Liver (tissue), 3 donors: Measurements from ENCODE around the gene DMRTC2.

Source experiments
- ATF3 ChIP-seq: IDR thresholded peaks from 2 replicates; pipeline ENCODE4 v1.6.1; 2016; ENCODE audit warnings: antibody characterized with exemption
- CTCF ChIP-seq: fragments of 150-350 bp; IDR thresholded peaks from 2 replicates; pipeline ENCODE4 v1.5.1; 2017; ENCODE audit warnings: improper control_type of control experiment, low read depth, low read length; ENCODE audit not compliant: missing input control
- EGR1 ChIP-seq, 2 donors: IDR thresholded peaks; 2 replicates each; pipeline ENCODE4 v1.6.1; 2016 to 2018; ENCODE audit warnings: antibody characterized with exemption in 2 of 2, low read depth in 2 of 2
- GABPA ChIP-seq, 2 donors: IDR thresholded peaks in 1 of 2; conservative IDR thresholded peaks in 1 of 2; 2 replicates each; pipeline ENCODE4 v1.6.1; 2016; ENCODE audit warnings: antibody characterized with exemption in 2 of 2, mild to moderate bottlenecking in 1 of 2, moderate library complexity in 1 of 2
- HNF4G ChIP-seq: IDR thresholded peaks from 2 replicates; pipeline ENCODE4 v1.6.1; 2016; ENCODE audit warnings: antibody characterized with exemption
- JUND ChIP-seq, 2 donors: IDR thresholded peaks; 2 replicates each; pipeline ENCODE4 v1.6.1; 2016; ENCODE audit warnings: antibody characterized with exemption in 2 of 2
- MAX ChIP-seq: IDR thresholded peaks from 2 replicates; pipeline ENCODE4 v1.6.1; 2016; ENCODE audit warnings: antibody characterized with exemption
- RAD21 ChIP-seq, 2 donors: IDR thresholded peaks; 2 replicates each; pipeline ENCODE4 v1.6.1; 2016; ENCODE audit warnings: antibody characterized with exemption in 2 of 2, mild to moderate bottlenecking in 2 of 2
- REST ChIP-seq: IDR thresholded peaks from 2 replicates; pipeline ENCODE4 v1.6.1; 2016; ENCODE audit warnings: antibody characterized with exemption, mild to moderate bottlenecking
- RXRA ChIP-seq, 2 donors: IDR thresholded peaks; 2 replicates each; pipeline ENCODE4 v1.6.1; 2017 to 2018; ENCODE audit warnings: antibody characterized with exemption in 2 of 2, mild to moderate bottlenecking in 1 of 2
- SP1 ChIP-seq: IDR thresholded peaks from 2 replicates; pipeline ENCODE4 v1.6.1; 2018; ENCODE audit warnings: antibody characterized with exemption, mild to moderate bottlenecking
- TAF1 ChIP-seq: conservative IDR thresholded peaks from 2 replicates; pipeline ENCODE4 v1.6.1; 2016; ENCODE audit warnings: antibody characterized with exemption, mild to moderate bottlenecking
- YY1 ChIP-seq: IDR thresholded peaks from 2 replicates; pipeline ENCODE4 v1.6.1; 2016; ENCODE audit warnings: antibody characterized with exemption, mild to moderate bottlenecking
- ZBTB33 ChIP-seq: IDR thresholded peaks from 2 replicates; pipeline ENCODE4 v1.6.1; 2016; ENCODE audit warnings: antibody characterized with exemption
- donor health status: healthy.
- donor health status: healthy.

- TF ChIP-seq CTCF (no peak), REST (no peak), SP1 (no peak), EGR1 (IDR thresholded peaks at IDR 0.05; ENCODE audit: low read depth in 2 of 2) (no peak), GABPA (IDR thresholded peaks at IDR 0.05 in 1 of 2, conservative IDR thresholded peaks at IDR 0.05 in 1 of 2) (no peak), MAX (no peak), JUND (IDR thresholded peaks at IDR 0.05) (no peak), ZBTB33 (no peak), ATF3 (no peak), RXRA (IDR thresholded peaks at IDR 0.05) (no peak), RAD21 (IDR thresholded peaks at IDR 0.05) (no peak), TAF1 (no peak), YY1 (no peak), HNF4G (no peak)
Observed at GRCh38 chr19:41876847-41877832, 32.3 kb downstream of the DMRTC2 start, which contains the start of gene CD79A.
